Activated naive CD4-positive, alpha-beta T cell treated with anti-CD3 and anti-CD28 coated beads, Interleukin-2, amount 50 U/mL, for 16 hours (primary cell): ENCODE measurements around the gene NOG.

ENCODE experiments used
- DNase-seq: peaks from one replicate; pipeline ENCODE4 v3.0.0-alpha.2; 2020

The NOG gene

GRCh38 chr17:56593646-56594319, at the start of gene NOG:
NOG (plus strand) TSS chr17:56593699; CDS start chr17:56594224, 525 bp downstream.
- DNase-seq: peak; percentile 65

GRCh38 chr17:56545106-56545505, 48.4 kb upstream of the NOG start:
- no peak for DNase-seq

- no peak for DNase-seq
These were observed 47.6 kb upstream of the NOG start for GRCh38 chr17:56545930-56546329.

GRCh38 chr17:56548661-56549060, 44.8 kb upstream of the NOG start:
- DNase-seq: no peak

- no peak for DNase-seq
These were observed 44.0 kb upstream of the NOG start for GRCh38 chr17:56549501-56549900.

- DNase-seq: no peak
These were observed 35.8 kb upstream of the NOG start for GRCh38 chr17:56557682-56558081.

GRCh38 chr17:56558088-56558487, 35.4 kb upstream of the NOG start:
- DNase-seq: no peak

- no peak for DNase-seq
These were observed 23.3 kb upstream of the NOG start for GRCh38 chr17:56570199-56570598.

- no peak for DNase-seq
These were observed 22.0 kb upstream of the NOG start for GRCh38 chr17:56571456-56571855.

GRCh38 chr17:56577190-56577842, 16.2 kb upstream of the NOG start:
- no peak for DNase-seq

GRCh38 chr17:56577843-56578204, 15.7 kb upstream of the NOG start:
- DNase-seq: no peak

GRCh38 chr17:56581635-56582627, 11.6 kb upstream of the NOG start:
- DNase-seq: no peak

GRCh38 chr17:56583772-56584171, 9.7 kb upstream of the NOG start:
- no peak for DNase-seq

GRCh38 chr17:56587298-56587697, 6.2 kb upstream of the NOG start:
- no peak for DNase-seq

GRCh38 chr17:56592487-56593085, 913 bp upstream of the NOG start:
- DNase-seq: peak; percentile 78

- peak; percentile 59 for DNase-seq
These were observed 333 bp upstream of the NOG start for GRCh38 chr17:56593086-56593645.

- peak; percentile 47 for DNase-seq
These were observed 1.0 kb downstream of the NOG start for GRCh38 chr17:56594320-56595107.

- no peak for DNase-seq
These were observed 1.6 kb downstream of the NOG start for GRCh38 chr17:56595108-56595418.

- peak; percentile 34 for DNase-seq
These were observed 2.6 kb downstream of the NOG start for GRCh38 chr17:56595831-56596690.

GRCh38 chr17:56596691-56597494, 3.4 kb downstream of the NOG start:
- peak; percentile 37 for DNase-seq
